HG03280 (cell line): ENCODE results near the gene SP1.
"Not testable (repeated sequence)": the region's sequence is repeated elsewhere in the genome, so short reads cannot be mapped to it uniquely, and the experiment has no call there.

ENCODE experiments used
- ATAC-seq: cut with Tn5 transposase; IDR thresholded peaks from one replicate; pipeline ENCODE4 v1.9.1; 2021; ENCODE audit warnings: mild to moderate bottlenecking, moderate library complexity; ENCODE audit not compliant: unreplicated experiment

The SP1 gene

DNA sequence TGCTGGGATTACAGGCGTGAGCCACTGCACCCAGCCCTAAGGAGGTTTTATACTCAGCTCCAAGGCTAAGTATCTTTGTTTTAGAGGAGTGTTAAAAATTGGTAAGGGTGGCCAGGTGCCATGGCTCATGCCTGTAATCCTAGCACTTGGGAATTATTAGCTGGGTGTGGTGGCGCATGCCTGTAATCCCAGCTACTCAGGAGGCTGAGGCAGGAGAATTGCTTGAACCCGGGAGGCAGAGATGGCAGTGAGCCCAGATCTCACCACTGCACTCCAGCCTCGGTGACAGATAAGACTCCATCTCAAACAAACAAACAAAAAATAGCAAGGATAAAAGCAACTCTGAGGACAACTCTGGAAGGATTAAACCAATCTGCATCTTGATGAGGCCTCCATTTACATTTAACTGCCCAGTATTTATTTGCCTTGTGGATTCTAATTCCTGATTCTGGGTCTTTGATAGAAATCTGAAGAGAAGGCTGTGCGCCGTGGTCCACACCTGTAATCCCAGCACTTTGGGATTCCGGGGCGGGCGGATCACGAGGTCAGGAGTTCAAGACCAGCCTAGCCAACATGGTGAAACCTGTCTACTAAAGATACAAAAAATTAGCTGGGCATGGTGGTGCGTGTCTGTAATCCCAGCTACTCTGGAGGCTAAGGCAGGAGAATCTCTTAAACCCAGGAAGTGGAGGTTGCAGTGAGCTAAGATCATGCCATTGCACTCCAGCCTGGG, 64.8 kb downstream of the SP1 start:
- not testable (repeated sequence) for ATAC-seq

DNA sequence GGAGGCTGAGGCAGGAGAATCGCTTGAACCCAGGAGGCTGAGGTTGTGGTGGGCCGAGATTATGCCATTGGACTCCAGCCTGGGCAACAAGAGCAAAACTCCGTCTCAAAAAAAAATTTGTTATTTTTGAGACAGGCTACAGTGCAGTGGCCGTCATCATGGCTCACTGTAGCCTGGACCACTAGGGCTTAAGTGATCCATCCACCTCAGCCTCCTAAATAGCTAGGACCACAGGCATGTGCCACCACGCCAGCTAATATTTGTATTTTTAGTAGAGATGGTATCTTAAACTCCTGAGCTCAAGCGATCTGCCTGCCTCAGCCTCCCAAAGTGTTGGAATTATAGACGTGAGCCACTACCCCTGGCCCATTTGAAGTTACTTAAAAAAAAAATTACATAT, 71.0 kb downstream of the SP1 start:
- ATAC-seq: no peak

DNA sequence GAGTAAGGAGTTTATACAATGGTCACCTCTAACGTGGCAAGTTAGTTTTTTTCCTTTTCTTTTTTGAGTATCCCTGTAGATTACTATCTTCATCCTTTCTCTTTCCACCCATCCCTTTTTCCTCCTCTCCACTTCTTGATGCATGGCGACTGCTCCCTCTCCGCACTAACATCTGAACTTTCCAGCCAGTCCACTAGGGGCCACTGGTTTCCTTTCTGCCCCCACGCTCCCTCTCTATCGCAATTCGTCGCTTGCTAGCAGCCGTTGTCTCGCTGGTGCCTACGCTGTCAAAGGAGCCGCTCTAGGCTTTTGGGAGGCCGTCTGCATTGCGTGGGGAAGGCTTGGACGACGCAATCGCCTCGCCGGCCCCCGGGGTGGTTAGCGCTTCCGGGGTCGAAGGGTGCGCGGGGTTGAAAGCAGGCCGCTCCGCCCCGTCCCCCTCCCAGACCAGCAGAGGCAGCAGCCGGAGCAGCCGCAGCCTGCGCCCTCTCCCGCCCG, 71.7 kb downstream of the SP1 start, which contains the start of gene PCBP2:
TSS of gene PCBP2 (plus strand) at position 442 of the 498 bp plus-strand sequence. CDS start 2,699 bp downstream, outside the sequence.
- ATAC-seq: peak; percentile 96

DNA sequence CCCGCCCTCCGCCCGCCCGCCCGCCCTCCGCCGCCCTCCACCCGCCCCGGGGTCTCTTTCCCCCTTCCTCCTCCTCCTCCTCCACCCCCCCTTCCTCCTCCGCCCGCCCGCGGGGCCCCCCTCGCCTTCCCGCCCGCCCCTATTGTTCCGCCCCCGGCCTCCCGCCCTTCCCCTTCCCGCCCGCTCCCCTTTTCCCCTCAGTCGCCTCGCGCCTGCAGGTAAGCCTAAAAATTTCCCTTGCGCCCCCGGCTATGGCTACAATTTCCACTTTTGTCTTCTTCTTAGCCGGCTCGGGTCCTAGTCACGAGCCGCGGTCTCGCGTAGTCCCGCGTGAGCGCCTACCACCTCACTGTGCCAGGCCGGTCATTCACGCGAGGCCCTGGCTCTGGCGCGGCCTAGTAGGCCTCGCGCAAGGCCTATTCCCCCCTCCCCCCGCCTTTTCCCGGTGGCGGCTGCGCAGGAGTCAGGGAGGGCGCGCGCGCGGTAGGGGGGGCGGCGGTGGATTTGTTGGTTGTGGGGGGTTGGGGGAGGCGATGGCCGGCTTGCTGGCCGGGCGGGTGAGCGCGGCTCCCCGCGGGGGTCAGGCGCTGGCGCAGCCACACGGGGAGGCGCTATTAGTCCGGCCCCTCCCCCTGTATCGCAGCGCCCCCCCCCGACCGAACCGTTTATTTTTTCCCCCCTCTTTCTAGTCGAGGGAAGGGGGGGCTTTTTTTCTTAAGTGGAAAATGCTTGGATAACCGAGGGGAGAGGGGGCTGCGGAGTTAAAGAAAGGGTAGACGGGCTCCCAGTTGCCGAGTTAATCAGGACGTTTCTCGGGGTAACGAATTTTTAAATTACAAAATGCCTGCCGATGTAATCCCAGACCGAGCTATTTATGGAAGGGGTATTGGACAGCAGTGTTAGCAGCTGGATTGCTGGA, 72.4 kb downstream of the SP1 start:
- peak; percentile 35 for ATAC-seq

DNA sequence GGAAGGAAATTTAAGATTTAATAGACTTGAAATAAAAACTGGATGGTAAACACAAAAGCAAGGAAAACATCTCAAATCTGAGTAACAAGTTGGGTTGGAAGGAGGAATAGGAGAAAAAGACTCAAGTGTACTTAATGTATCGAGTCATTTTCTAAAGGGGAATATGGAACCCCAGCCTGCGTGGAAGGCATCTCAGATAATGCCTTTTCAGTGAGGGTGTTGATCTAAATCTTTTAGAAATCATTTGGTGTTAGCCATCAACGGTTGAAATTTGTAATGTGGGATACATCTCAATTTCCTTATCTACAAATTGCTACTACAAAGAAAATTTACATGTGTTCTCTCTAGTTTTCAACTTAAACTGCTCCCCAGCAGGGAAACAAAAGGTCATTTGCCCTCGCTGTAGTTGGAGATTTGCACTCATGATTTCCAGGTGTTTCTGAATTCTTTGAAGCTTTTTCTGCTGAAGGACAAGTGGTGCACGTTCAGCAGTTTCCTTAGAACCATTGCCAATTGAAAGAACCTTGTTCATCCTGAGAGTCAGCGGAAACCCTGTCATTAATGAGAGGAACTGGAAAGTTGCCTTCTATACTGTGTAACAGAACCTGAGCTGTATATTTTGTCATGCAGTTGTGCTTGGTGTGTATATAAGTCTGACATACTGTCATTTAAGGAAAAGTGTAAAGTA, 74.1 kb downstream of the SP1 start:
- no peak for ATAC-seq

DNA sequence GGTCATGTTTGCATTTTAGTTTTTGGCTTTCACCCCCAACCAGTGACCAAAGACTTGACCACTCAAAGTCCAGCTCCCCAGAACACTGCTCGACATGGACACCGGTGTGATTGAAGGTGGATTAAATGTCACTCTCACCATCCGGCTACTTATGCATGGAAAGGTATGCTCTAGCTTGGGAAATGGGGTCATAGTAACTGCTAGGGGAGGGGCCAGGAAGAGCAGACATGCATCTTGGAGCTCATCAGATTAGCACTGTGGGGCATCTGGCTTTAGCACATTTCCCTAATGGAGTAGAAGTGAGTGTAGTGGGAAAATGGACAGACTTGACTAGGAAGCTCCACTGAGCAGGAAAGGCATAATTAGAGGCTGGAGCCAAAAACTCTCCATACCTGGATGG, 74.7 kb downstream of the SP1 start:
- no peak for ATAC-seq

DNA sequence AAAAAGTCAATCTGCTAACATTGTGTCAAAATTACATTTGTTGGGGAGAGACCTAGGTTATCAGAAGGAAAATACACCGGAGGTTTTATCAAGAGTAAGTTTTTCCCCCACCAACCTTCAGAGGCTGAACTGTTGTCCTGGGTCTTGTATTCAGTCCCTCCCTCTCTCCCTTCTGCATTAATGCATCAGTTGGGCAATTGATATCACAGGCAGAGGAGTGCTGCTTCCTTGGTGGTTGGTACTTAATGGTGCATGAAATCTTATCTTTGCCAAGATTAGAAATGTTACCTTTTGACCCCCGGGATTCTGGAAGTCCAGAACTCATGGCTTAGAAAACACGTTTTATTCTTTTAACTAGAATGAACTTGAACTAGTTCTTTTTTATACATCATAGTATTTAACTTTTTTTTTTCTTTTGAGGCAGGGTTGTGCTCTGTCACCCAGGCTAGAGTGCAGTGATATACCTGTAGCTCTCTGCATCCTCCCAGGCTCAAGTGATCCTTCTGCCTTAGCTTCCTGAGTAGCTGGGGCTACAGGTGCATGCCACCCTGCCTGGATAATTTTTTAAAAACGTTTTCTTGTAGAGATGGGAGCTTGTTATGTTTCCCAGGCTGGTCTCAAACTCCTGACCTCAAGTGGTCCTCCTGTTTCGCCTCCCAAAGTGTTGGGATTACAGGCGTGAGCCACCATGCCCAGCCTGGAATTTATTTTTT, 76.8 kb downstream of the SP1 start:
- no peak for ATAC-seq

DNA sequence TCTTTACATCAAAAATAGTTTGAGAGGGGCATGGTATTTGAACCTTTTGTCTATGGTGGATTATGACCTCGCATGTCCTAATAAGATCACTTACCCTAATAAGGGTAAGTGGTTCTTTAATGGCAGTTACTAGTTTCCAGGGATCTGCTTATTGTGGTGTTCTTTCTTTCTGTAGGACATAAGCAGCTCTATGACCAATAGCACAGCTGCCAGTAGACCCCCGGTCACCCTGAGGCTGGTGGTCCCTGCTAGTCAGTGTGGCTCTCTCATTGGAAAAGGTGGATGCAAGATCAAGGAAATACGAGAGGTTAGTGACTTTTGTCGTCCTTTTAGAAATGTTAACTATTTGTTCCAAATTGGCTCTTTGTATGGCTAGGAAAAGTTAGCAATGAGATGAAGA, 79.1 kb downstream of the SP1 start:
- ATAC-seq: no peak

DNA sequence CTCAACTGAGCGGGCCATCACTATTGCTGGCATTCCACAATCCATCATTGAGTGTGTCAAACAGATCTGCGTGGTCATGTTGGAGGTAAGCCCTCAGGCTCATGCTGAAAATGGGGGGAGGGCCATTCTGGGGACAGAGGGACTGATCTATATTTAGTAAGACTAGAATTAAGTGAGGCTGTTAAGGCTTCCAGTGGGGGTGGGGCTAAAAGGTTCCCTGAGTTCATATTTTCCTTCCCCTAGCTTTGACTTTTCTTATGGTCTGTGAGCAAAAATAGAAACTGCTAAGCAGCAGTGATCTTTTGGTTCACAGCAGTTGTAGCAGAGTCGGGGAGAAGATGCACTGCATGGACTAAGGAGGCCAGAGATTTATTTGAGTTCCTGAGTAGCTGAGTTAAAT, 81.1 kb downstream of the SP1 start:
- no peak for ATAC-seq

DNA sequence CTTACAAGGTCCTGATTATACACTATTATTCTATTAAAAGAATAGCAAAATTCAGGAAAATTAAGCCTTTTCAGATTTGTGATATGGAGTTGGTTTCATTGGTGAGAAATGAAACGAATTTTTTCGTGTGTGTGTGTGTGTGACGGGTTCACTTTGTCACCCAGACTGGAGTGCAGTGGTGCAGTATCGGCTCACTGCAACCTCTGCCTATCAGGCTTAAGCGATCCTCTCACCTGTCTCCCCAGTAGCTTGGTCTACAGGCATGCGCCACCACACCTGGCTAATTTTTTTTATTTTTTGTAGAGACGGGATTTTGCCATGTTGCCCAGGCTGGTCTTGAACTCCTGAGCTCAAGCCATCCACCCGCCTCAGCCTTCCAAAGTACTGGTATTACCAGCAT, 81.6 kb downstream of the SP1 start:
- no peak for ATAC-seq

DNA sequence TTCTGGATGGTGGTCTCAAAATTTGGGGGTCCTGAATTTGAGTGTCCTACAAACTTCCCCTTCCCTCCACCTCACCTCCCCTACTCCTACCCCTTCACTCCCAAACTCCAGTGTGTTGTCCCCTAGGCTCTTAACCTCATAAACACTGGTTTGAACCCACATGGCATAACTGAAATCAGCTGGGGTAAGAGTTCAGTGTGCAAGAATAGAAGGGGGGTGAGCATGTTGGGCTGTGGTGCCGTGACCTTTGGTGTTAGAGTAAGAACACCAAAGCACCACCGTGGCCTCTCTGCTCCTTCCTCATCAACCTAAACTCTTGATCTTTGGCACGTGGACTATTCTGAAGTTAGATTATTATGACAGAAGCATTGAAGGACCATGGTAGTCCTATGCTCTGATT, 83.0 kb downstream of the SP1 start:
- no peak for ATAC-seq

DNA sequence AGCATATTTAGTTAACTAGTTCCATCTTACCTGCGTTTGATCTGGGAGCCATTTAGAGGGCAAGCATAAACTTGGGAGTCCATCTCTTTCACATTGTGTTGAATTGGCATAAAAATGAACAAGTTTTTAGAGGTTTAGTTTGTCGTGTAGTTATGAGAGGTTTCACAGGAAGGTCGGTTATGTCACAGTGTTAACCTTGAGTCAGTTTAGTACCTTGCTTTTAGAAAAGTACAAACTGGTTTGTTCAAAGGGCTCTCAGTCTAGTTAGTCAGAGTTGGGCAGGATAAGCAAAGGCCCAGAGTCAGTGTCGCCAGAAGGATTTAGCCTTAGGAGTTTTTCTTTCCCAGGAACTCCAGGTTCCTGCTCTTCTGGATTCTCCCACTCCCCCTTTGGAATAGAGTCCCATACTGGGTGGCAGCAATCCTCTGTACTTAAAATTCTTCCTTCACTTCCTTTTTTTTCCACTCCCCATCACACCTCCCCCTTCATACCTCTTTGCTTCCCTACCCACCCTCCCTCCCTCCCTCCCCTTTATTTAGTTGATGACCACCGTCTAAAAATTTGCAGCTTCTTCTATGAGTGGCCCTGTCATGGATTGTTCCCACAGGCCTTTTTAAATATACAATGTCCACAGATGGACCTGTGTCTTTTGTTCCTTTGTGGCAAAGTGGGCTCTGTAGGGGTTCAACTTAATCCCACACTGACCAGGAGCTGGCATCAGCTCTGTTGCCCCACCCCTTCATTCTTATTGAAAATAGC, 84.0 kb downstream of the SP1 start:
- no peak for ATAC-seq

DNA sequence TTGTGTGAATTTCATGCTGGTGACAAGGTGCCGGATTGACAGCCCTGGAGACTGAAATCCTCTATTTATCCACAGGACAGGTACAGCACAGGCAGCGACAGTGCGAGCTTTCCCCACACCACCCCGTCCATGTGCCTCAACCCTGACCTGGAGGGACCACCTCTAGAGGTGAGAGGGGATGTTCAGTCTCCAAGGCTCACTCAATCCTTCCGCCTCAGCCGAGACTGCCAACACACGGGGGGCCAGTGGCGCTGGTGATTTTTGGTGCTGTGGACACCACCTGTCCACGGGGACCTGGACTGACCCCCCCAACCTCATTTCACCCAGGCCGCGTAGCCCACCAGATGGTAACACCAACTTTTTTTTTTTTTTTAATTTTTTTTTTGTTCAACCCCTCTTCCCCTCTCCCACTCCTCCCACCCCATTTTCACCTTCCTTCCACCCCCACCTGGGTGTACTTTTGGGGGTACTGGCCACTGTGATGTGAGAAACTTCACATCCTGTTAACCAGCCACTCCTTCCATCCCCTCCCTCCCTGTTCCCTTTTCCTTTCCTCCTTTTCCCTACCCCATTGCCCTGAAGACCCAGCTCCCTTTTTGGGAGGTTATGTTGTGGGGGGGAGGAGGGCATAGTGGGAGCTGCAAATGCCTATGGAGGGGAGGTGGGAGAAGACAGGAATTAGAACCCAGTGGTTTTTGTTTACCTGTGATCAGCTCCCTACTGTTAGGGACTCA, 84.9 kb downstream of the SP1 start:
- no peak for ATAC-seq

DNA sequence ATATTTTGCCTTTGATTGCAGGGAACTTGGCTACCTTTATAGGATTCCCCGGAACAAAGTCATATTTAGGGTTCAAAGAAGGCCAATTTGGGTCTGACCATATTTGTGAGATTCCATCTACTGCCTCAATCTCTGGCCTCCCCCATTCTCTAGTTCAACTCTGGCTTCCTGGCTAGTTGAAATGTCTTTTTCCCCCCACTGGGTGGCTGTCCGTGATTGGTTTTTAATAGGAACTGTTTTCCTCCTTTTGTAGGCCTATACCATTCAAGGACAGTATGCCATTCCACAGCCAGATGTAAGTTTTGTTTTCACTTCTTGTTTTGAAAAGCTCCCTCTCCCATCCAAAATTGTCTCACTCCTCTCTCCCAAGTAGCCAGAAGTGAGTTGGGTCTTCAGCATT, 85.7 kb downstream of the SP1 start:
- ATAC-seq: no peak
